Activated T-helper 17 cell treated with anti-CD3 and anti-CD28 coated beads, Interleukin-2, amount 50 U/mL, for 72 hours (primary cell): Measurements from ENCODE around the gene GSTM5. TPM values are rescaled to one million over a fixed set of nuclear protein-coding genes. Genes with fewer than 3 reads are reported as not detected.
"Not testable (repeated sequence)": the region's sequence is repeated elsewhere in the genome, so short reads cannot be mapped to it uniquely, and the experiment has no call there.

ENCODE experiments used
- ATAC-seq: fragments of 150-1000 bp; cut with Tn5 transposase; replicated peaks from 2 replicates; pipeline ENCODE4 v1.10.0; 2021; ENCODE audit warnings: mild to moderate bottlenecking, moderate library complexity
- H3K27ac Mint-ChIP-seq: one replicate; pipeline ENCODE4 v1.8.0; 2022; ENCODE audit warnings: mixed read lengths
- H3K27me3 Mint-ChIP-seq: one replicate; pipeline ENCODE4 v1.8.0; 2022; ENCODE audit warnings: mixed read lengths
- H3K36me3 Mint-ChIP-seq: one replicate; pipeline ENCODE4 v1.8.0; 2022; ENCODE audit warnings: low read depth, mild to moderate bottlenecking, mixed read lengths
- H3K4me1 Mint-ChIP-seq: one replicate; pipeline ENCODE4 v1.8.0; 2022; ENCODE audit warnings: mixed read lengths
- H3K4me3 Mint-ChIP-seq: one replicate; pipeline ENCODE4 v1.8.0; 2022; ENCODE audit warnings: mild to moderate bottlenecking, mixed read lengths
- H3K9me3 Mint-ChIP-seq: one replicate; pipeline ENCODE4 v1.8.0; 2022; ENCODE audit warnings: mixed read lengths
- total RNA-seq, 2 donors: library from RNA; stranded (reverse); gene quantifications; one replicate each; pipeline ENCODE4 v1.2.3, GENCODE V29; 2022

Gene GSTM5
- not detected for total RNA-seq

DNA sequence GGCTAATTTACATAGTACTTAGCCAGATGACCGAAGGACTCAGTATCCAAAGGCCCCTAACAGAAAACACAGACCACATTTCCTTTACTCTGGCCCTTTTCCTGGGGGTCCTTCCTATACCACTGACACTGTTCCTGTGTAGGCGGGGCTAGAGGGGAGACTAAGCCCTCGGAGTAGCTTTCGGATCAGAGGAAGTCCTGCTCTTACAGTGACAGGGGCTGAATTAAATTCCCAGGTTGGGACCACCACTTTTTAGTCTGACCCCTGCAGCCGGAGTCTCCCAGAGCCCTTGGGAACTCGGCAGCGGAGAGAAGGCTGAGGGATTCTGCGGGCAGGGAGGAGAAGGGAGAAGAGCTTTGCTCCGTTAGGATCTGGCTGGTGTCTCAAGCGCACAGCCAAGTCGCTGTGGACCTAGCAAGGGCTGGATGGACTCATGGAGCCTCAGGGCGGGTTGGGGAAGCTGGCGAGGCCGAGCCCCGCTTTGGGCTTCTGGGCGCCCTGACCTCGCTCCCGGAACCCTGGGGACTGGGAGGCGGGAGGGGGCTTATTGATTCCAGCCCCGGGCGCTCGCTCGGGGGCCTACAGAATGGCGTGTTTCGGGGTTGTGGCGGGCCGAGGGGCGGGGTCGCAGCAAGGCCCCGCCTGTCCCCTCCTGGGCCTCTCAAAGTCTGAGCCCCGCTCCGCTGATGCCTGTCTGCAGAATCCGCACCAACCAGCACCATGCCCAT, at the start of gene GSTM5:
GSTM5 (plus strand) TSS at position 659 of the 728 bp plus-strand sequence; CDS start at position 721, 62 bp downstream.
- ATAC-seq, H3K4me1 Mint-ChIP-seq, H3K36me3 Mint-ChIP-seq, H3K9me3 Mint-ChIP-seq, H3K27ac Mint-ChIP-seq, H3K4me3 Mint-ChIP-seq: not testable (repeated sequence)
- peaks cover 19% of the 10 kb centered on the region for H3K27me3 Mint-ChIP-seq

- Mint-ChIP-seq H3K27ac (no peak overlapping the region), H3K4me1 (peaks cover 6% of the 10 kb centered on the region), H3K36me3 (no peaks in the 10 kb centered on the region), H3K4me3 (no peak overlapping the region), H3K9me3 (no peaks in the 10 kb centered on the region), H3K27me3 (no peaks in the 10 kb centered on the region)
- no peak for ATAC-seq
Observed at GRCh38 chr1:109664671-109665070, 47.4 kb upstream of the GSTM5 start.

- ATAC-seq: peak; percentile 99
- peak within 1 kb of the TSS; percentile 65 for H3K4me3 Mint-ChIP-seq
- no peaks in the 10 kb centered on the region for H3K36me3 Mint-ChIP-seq
- peaks cover 7% of the 10 kb centered on the region for H3K4me1 Mint-ChIP-seq
- H3K27ac Mint-ChIP-seq: peak within 1 kb of the TSS; percentile 26
- H3K9me3 Mint-ChIP-seq: no peaks in the 10 kb centered on the region
- H3K27me3 Mint-ChIP-seq: no peaks in the 10 kb centered on the region
Observed at GRCh38 chr1:109667452-109668122, 44.5 kb upstream of the GSTM5 start, which contains the start of gene GSTM2. GSTM2 (plus strand) TSS chr1:109668057; CDS start chr1:109668116, 59 bp downstream.

- Mint-ChIP-seq H3K4me3 (peak overlapping the region; percentile 65), H3K27ac (peak overlapping the region; percentile 26), H3K4me1 (peaks cover 7% of the 10 kb centered on the region), H3K36me3 (no peaks in the 10 kb centered on the region), H3K27me3 (no peaks in the 10 kb centered on the region), H3K9me3 (no peaks in the 10 kb centered on the region)
- no peak for ATAC-seq
Observed at GRCh38 chr1:109668123-109668775, 43.8 kb upstream of the GSTM5 start.

- Mint-ChIP-seq H3K36me3 (no peaks in the 10 kb centered on the region), H3K27ac (no peak overlapping the region)
Observed at GRCh38 chr1:109669246-109669948, 42.7 kb upstream of the GSTM5 start.

DNA sequence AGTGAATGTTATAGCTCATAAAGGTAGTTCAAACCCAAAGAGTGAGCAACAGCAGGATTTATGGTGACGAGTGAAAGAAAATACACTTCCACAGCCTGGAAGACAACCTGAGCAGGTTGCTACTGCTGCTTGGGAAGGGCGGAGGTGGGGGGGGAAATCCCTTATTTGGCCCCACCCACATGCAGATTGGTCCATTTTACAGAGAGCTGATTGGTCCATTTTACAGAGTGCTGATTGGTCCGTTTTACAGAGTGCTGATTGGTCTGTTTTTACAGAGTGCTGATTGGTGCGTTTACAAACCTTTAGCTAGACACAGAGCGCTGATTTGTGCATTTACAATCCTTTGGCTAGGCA, 42.1 kb upstream of the GSTM5 start:
- peak overlapping the region; percentile 65 for H3K4me3 Mint-ChIP-seq
- not testable (repeated sequence) for H3K27me3 Mint-ChIP-seq, H3K4me1 Mint-ChIP-seq, H3K36me3 Mint-ChIP-seq, ATAC-seq, H3K27ac Mint-ChIP-seq, H3K9me3 Mint-ChIP-seq

More at GRCh38 chr1:109669246-109669948, 42.7 kb upstream of the GSTM5 start:
- H3K4me3 Mint-ChIP-seq: peak overlapping the region; percentile 65
- peaks cover 7% of the 10 kb centered on the region for H3K4me1 Mint-ChIP-seq
- no peaks in the 10 kb centered on the region for H3K9me3 Mint-ChIP-seq
- no peak for ATAC-seq
- H3K27me3 Mint-ChIP-seq: no peaks in the 10 kb centered on the region

DNA sequence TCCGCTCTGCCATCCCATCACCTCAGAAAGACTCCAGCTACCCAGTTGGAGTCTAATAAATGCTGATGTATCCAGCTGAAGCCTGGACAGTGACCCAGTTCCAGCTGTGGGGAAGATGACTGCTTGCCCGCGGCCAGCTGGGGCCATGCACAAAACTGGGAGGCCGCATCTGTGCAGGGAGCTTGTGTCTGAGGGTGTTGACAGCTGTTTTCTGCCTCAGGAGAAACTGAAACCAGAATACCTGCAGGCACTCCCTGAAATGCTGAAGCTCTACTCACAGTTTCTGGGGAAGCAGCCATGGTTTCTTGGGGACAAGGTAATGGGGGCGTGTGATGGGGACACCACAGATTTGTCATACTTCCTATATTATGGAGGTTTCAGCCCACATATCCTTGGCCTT, 41.0 kb upstream of the GSTM5 start:
- peaks cover 7% of the 10 kb centered on the region for H3K4me1 Mint-ChIP-seq
- H3K27ac Mint-ChIP-seq: no peak overlapping the region
- no peaks in the 10 kb centered on the region for H3K36me3 Mint-ChIP-seq
- no peak for ATAC-seq
- H3K4me3 Mint-ChIP-seq: peak overlapping the region; percentile 6
- no peaks in the 10 kb centered on the region for H3K27me3 Mint-ChIP-seq
- no peaks in the 10 kb centered on the region for H3K9me3 Mint-ChIP-seq

GRCh38 chr1:109673861-109674260, 38.2 kb upstream of the GSTM5 start:
- not testable (repeated sequence) for H3K9me3 Mint-ChIP-seq, H3K4me1 Mint-ChIP-seq, H3K36me3 Mint-ChIP-seq, ATAC-seq, H3K27me3 Mint-ChIP-seq, H3K4me3 Mint-ChIP-seq, H3K27ac Mint-ChIP-seq

DNA sequence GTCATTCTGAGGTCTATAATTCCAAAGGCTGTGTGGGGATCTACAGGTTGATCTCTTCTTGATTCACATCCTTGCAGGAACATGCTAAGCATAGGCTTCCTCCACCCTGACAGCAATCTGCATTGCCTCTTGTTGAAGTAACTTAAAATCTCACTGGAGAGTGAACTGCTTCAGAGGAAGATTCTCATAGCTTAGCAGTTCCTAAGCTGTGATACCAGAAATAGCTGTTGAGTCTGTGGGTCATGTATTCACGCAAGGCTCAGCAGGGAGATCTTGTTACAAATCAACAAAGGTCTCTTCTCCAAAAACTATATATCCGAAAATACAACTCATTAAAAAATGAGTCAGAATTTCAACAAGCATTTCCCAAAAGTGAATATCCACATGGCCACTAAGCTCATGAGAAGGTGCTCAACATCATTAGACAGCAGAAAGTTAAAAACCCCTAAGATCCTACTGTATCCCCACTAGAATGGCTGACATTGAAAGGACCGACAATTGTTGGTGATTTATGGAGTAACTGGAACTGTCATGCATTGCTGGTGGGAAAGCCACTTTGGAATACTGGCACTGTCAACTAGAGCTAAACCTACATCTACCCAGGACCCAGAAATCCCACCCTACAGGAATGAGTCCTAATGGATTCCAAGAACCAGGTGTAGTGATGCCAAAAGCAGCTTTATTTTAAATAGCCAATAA, 35.2 kb upstream of the GSTM5 start:
- not testable (repeated sequence) for H3K9me3 Mint-ChIP-seq, H3K27me3 Mint-ChIP-seq, H3K4me1 Mint-ChIP-seq, H3K27ac Mint-ChIP-seq, ATAC-seq, H3K4me3 Mint-ChIP-seq, H3K36me3 Mint-ChIP-seq

- Mint-ChIP-seq H3K36me3 (no peaks in the 10 kb centered on the region), H3K27me3 (no peaks in the 10 kb centered on the region), H3K4me1 (no peaks in the 10 kb centered on the region), H3K9me3 (no peaks in the 10 kb centered on the region), H3K4me3 (no peak overlapping the region), H3K27ac (no peak overlapping the region)
- no peak for ATAC-seq
Observed at GRCh38 chr1:109677459-109677858, 34.6 kb upstream of the GSTM5 start.

- not testable (repeated sequence) for H3K4me1 Mint-ChIP-seq, H3K27ac Mint-ChIP-seq, H3K9me3 Mint-ChIP-seq, H3K36me3 Mint-ChIP-seq, H3K27me3 Mint-ChIP-seq, ATAC-seq, H3K4me3 Mint-ChIP-seq
Observed at GRCh38 chr1:109678637-109679036, 33.4 kb upstream of the GSTM5 start.

- not testable (repeated sequence) for H3K4me3 Mint-ChIP-seq, ATAC-seq, H3K27me3 Mint-ChIP-seq, H3K27ac Mint-ChIP-seq, H3K9me3 Mint-ChIP-seq, H3K36me3 Mint-ChIP-seq, H3K4me1 Mint-ChIP-seq
Observed at GRCh38 chr1:109684777-109685176, 27.3 kb upstream of the GSTM5 start.

DNA sequence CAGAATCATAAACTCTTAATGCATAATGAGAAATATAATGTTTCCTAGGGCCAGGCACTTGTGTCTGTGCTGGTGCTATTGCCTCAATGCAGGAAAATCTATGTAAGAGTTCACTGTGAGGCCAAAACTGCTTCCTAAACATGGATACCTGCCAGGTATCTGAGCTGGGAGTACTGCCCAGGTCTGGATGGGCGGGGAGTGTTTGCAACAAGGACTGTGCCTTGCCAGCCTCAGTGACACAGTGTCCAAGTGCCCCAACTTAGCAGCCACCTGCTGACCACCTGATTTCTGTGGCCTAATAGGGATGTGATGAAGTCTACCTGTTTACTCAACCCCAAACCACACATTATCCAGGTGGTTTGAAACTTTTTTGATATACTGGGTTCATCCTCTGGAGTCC, 26.7 kb upstream of the GSTM5 start:
- H3K27me3 Mint-ChIP-seq, H3K27ac Mint-ChIP-seq, H3K9me3 Mint-ChIP-seq, H3K4me1 Mint-ChIP-seq, ATAC-seq, H3K36me3 Mint-ChIP-seq, H3K4me3 Mint-ChIP-seq: not testable (repeated sequence)

DNA sequence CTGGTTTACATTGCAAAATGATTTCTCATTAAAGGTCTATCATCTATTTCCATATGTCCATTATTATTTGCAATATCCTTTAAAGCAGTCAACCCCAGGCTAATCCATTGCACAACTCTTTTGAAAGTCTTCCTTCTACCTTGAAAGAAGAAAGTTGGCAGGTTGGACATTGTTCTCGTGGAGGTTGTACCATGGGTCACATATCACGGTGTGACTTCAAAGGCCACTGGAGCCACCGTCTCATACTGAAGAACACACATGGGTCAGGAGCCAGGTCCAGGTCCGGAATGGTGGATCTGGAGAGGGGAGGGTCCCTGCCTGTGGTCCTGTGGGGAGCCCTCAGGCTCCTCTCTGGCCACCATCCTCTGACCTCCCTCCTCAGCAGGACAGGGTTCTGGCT, 26.2 kb upstream of the GSTM5 start:
- H3K4me1 Mint-ChIP-seq, H3K4me3 Mint-ChIP-seq, H3K36me3 Mint-ChIP-seq, H3K9me3 Mint-ChIP-seq, H3K27ac Mint-ChIP-seq, ATAC-seq, H3K27me3 Mint-ChIP-seq: not testable (repeated sequence)
